ENCODE results near the gene CYP27A1.

CYP27A1 gene

GRCh38 chr2:218812096-218812815 is 30.3 kb downstream of the CYP27A1 start:
- no peak for DNase-seq

- DNase-seq: no peak
These were observed 30.9 kb downstream of the CYP27A1 start for GRCh38 chr2:218812861-218813260.

- DNase-seq: no peak
These were observed 32.0 kb downstream of the CYP27A1 start for GRCh38 chr2:218813771-218814460.

GRCh38 chr2:218814540-218815243 is 32.7 kb downstream of the CYP27A1 start:
- DNase-seq: no peak

GRCh38 chr2:218815244-218815637 is 33.3 kb downstream of the CYP27A1 start:
- DNase-seq: no peak

GRCh38 chr2:218815649-218816048 is 33.7 kb downstream of the CYP27A1 start:
- no peak for DNase-seq

GRCh38 chr2:218816561-218817011 is 34.6 kb downstream of the CYP27A1 start:
- no peak for DNase-seq

GRCh38 chr2:218819093-218819492 is 37.1 kb downstream of the CYP27A1 start:
- DNase-seq: no peak

GRCh38 chr2:218820746-218821369 is 38.9 kb downstream of the CYP27A1 start:
- DNase-seq: no peak

GRCh38 chr2:218821605-218822211 is 39.8 kb downstream of the CYP27A1 start:
- DNase-seq: no peak

GRCh38 chr2:218822622-218823021 is 40.7 kb downstream of the CYP27A1 start:
- DNase-seq: no peak

- no peak for DNase-seq
These were observed 41.4 kb downstream of the CYP27A1 start for GRCh38 chr2:218823196-218823855.

- no peak for DNase-seq
These were observed 42.1 kb downstream of the CYP27A1 start for GRCh38 chr2:218824004-218824403.

- no peak for DNase-seq
These were observed 44.8 kb downstream of the CYP27A1 start for GRCh38 chr2:218826791-218827190.

GRCh38 chr2:218827701-218828476 is 45.9 kb downstream of the CYP27A1 start:
- no peak for DNase-seq

GRCh38 chr2:218828477-218828778 is 46.5 kb downstream of the CYP27A1 start:
- DNase-seq: no peak

- DNase-seq: no peak
These were observed 48.0 kb downstream of the CYP27A1 start for GRCh38 chr2:218829868-218830451.

- no peak for DNase-seq
These were observed 48.8 kb downstream of the CYP27A1 start for GRCh38 chr2:218830526-218831306.

GRCh38 chr2:218831378-218831990 is 49.5 kb downstream of the CYP27A1 start, which contains the start of gene PRKAG3:
Gene PRKAG3 (minus strand): TSS chr2:218831803.
- no peak for DNase-seq

GRCh38 chr2:218832081-218832480 is 50.1 kb downstream of the CYP27A1 start:
- no peak for DNase-seq
